ENCODE results near the gene PUM1. TPM values are rescaled to one million over a fixed set of nuclear protein-coding genes. Genes with fewer than 3 reads are reported as not detected.

Gene PUM1
- total and polyA plus RNA-seq, 10 of the 15 experiments (the other 5 are each of a cell fraction or from before 2014, with no cell fraction given): 21.4 to 75.3 (median 42.4) TPM

- ChIA-PET CTCF (interaction anchor here (1.2 to 1.5 kb wide), 2 partner anchors 14 to 115 kb away, joined by 3 to 5 read pairs; no protein-coding TSS in a partner anchor), POLR2A (no interaction called here), RAD21 (ENCODE audit: unreplicated experiment) (interaction anchor here (1.3 kb wide), 1 partner anchor 115 kb away, joined by 3 read pairs; no protein-coding TSS in a partner anchor), SMC1A (ENCODE audit: uncharacterized antibody, unreplicated experiment) (interaction anchor here (1.0 to 1.7 kb wide), 2 partner anchors 97 to 373 kb away, joined by 3 read pairs; no protein-coding TSS in a partner anchor)
- WGBS (ENCODE audit: insufficient coverage, insufficient replicate concordance, low lambda C conversion rate, missing lambda C conversion rate): 52% methylated on average over 10 of the region's 10 CpGs
- H3K27me3 ChIP-seq (replicated peaks in 1 of 2; ENCODE audit: control insufficient read depth in 2 of 2, insufficient read depth in 2 of 2, low read length in 1 of 2): no peaks in the 10 kb centered on the region; a peak in 3 of 4 replicates
- no peaks in the 10 kb centered on the region for H3K9me3 ChIP-seq (replicated peaks; ENCODE audit: control insufficient read depth, insufficient read depth, low read length)
- H3K4me2 ChIP-seq (ENCODE audit: control insufficient read depth, insufficient read depth): no peak overlapping the region
- TF ChIP-seq BACH1 (IDR thresholded peaks at IDR 0.05; ENCODE audit: borderline replicate concordance) (no peak), E4F1 (IDR thresholded peaks at IDR 0.05; ENCODE audit: borderline replicate concordance, partially characterized antibody) (no peak), MYB (IDR thresholded peaks at IDR 0.05; ENCODE audit: borderline replicate concordance, low read depth, low read length) (no peak), MEF2B (IDR thresholded peaks at IDR 0.05; ENCODE audit: partially characterized antibody, poor library complexity, severe bottlenecking) (no peak), SMC3 (IDR thresholded peaks at IDR 0.05; ENCODE audit: borderline replicate concordance, low read length) (no peak), SMAD1 (IDR thresholded peaks at IDR 0.05; ENCODE audit: low read depth, partially characterized antibody) (no peak), IRF3 (IDR thresholded peaks at IDR 0.05) (no peak), RELB (IDR thresholded peaks at IDR 0.05; ENCODE audit: low read depth) (no peak), PAX8 (IDR thresholded peaks at IDR 0.05) (no peak)
- intact Hi-C loops (cut with micrococcal nuclease; ENCODE audit: unreplicated experiment) (no loop called here), in situ Hi-C loops (cut with MboI) (no loop called here)
- no peak overlapping the region for H3K4me3 ChIP-seq
- H3K36me3 ChIP-seq (ENCODE audit: control insufficient read depth in 2 of 2, insufficient read depth in 2 of 2, low read length in 1 of 2): no peaks in the 10 kb centered on the region
- H4K20me1 ChIP-seq (ENCODE audit: control insufficient read depth, insufficient read depth): no peaks in the 10 kb centered on the region
- H3K79me2 ChIP-seq (ENCODE audit: control insufficient read depth, insufficient read depth, low read length): no peaks in the 10 kb centered on the region
- no peak for FAIRE-seq
- H2AFZ ChIP-seq (ENCODE audit: control insufficient read depth, low read depth, low read length): no peak overlapping the region
- no TSS peak for BruUV-seq (replicated peaks)
- ATAC-seq: no peak
- no peak overlapping the region for H3K27ac ChIP-seq (ENCODE audit: control insufficient read depth, insufficient read depth)
- H3K9ac ChIP-seq (ENCODE audit: control insufficient read depth, insufficient read depth, low read length): no peak overlapping the region
- no peak for DNase-seq (ENCODE audit: low read depth, low spot score)
- no peaks in the 10 kb centered on the region for H3K4me1 ChIP-seq (ENCODE audit: control insufficient read depth, insufficient read depth, low read length)
These were observed 167.3 kb downstream of the PUM1 start for GRCh38 chr1:30898031-30898815.

All from GM12878 (cell line).